SH-SY5Y (cell line): Measurements from ENCODE around the gene CCDC6.

Experiments used
- GATA2 ChIP-seq: IDR thresholded peaks from 2 replicates; pipeline ENCODE4 v1.6.1; 2011; ENCODE audit warnings: mild to moderate bottlenecking, low read depth, low read length
- GATA3 ChIP-seq: IDR thresholded peaks from 2 replicates; pipeline ENCODE4 v1.6.1; 2011; ENCODE audit warnings: low read depth, mild to moderate bottlenecking, low read length, moderate library complexity

- TF ChIP-seq GATA2 (no peak), GATA3 (no peak)
Measured at GRCh38 chr10:59888781-59889435, 17.4 kb downstream of the CCDC6 start.
